ENCODE results near the gene ERCC2.
"Not testable (repeated sequence)": the region's sequence is repeated elsewhere in the genome, so short reads cannot be mapped to it uniquely, and the experiment has no call there.

DNA sequence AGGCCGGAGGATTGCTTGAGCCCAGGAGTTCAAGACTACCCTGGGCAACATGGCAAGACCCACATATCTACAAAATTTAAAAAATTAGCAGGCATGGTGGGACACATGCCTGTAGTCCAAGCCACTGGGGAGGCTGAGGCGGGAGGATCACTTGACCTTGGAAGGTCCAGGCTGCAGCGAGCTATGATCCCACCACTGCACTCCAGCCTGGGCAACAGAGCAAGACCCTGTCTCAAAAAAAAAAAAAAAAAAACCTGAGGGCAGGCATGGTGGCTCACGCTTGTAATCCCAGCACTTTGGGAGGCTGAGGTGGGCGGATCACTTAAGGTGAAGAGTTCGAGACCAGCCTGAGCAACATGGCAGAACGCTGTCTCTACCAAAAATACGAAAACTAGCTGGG is 61.1 kb downstream of the ERCC2 start:
- TF ChIP-seq, protein P1, sequence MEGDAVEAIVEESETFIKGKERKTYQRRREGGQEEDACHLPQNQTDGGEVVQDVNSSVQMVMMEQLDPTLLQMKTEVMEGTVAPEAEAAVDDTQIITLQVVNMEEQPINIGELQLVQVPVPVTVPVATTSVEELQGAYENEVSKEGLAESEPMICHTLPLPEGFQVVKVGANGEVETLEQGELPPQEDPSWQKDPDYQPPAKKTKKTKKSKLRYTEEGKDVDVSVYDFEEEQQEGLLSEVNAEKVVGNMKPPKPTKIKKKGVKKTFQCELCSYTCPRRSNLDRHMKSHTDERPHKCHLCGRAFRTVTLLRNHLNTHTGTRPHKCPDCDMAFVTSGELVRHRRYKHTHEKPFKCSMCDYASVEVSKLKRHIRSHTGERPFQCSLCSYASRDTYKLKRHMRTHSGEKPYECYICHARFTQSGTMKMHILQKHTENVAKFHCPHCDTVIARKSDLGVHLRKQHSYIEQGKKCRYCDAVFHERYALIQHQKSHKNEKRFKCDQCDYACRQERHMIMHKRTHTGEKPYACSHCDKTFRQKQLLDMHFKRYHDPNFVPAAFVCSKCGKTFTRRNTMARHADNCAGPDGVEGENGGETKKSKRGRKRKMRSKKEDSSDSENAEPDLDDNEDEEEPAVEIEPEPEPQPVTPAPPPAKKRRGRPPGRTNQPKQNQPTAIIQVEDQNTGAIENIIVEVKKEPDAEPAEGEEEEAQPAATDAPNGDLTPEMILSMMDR (IDR thresholded peaks at IDR 0.05; ENCODE audit: low read depth, low read length, poor library complexity, severe bottlenecking): not testable (repeated sequence)
- not testable (repeated sequence) for TF ChIP-seq EZH2phosphoT487 (IDR thresholded peaks at IDR 0.05; ENCODE audit: borderline replicate concordance, low read length)

All from DOHH2 (cell line).